GM19351 (cell line): ENCODE data around the gene TKTL1.
A peak's percentile ranks its signal among the peaks of the same experiment; 100 is the strongest.

Experiments used
- ATAC-seq: cut with Tn5 transposase; IDR thresholded peaks from one replicate; pipeline ENCODE4 v1.9.1; 2021; ENCODE audit warnings: mild to moderate bottlenecking, moderate library complexity; ENCODE audit not compliant: unreplicated experiment

The TKTL1 gene

GRCh38 chrX:154309041-154309775, 13.6 kb downstream of the TKTL1 start:
- ATAC-seq: no peak

GRCh38 chrX:154310616-154311536, 15.3 kb downstream of the TKTL1 start:
- ATAC-seq: no peak

GRCh38 chrX:154312116-154312515, 16.5 kb downstream of the TKTL1 start:
- no peak for ATAC-seq

- ATAC-seq: no peak
Measured at GRCh38 chrX:154313147-154313546, 17.6 kb downstream of the TKTL1 start.

- ATAC-seq: no peak
Measured at GRCh38 chrX:154315416-154315815, 19.8 kb downstream of the TKTL1 start.

- ATAC-seq: no peak
Measured at GRCh38 chrX:154317391-154317995, 21.9 kb downstream of the TKTL1 start.

- ATAC-seq: no peak
Measured at GRCh38 chrX:154320406-154320805, 24.8 kb downstream of the TKTL1 start.

GRCh38 chrX:154321152-154321551, 25.6 kb downstream of the TKTL1 start:
- ATAC-seq: no peak

GRCh38 chrX:154321594-154321993, 26.0 kb downstream of the TKTL1 start:
- no peak for ATAC-seq

GRCh38 chrX:154322890-154323289, 27.3 kb downstream of the TKTL1 start:
- no peak for ATAC-seq

- ATAC-seq: no peak
Measured at GRCh38 chrX:154323537-154323936, 27.9 kb downstream of the TKTL1 start.

- ATAC-seq: no peak
Measured at GRCh38 chrX:154325541-154325940, 29.9 kb downstream of the TKTL1 start.

GRCh38 chrX:154327038-154327820, 31.6 kb downstream of the TKTL1 start:
- no peak for ATAC-seq

- no peak for ATAC-seq
Measured at GRCh38 chrX:154328646-154329045, 33.1 kb downstream of the TKTL1 start.

GRCh38 chrX:154329294-154329693, 33.7 kb downstream of the TKTL1 start:
- ATAC-seq: no peak

GRCh38 chrX:154332561-154332960, 37.0 kb downstream of the TKTL1 start:
- no peak for ATAC-seq

GRCh38 chrX:154333116-154333515, 37.5 kb downstream of the TKTL1 start:
- ATAC-seq: no peak

GRCh38 chrX:154333837-154334271, 38.3 kb downstream of the TKTL1 start:
- peak; percentile 74 for ATAC-seq

GRCh38 chrX:154334496-154334895, 38.9 kb downstream of the TKTL1 start:
- no peak for ATAC-seq

- ATAC-seq: peak; percentile 65
Measured at GRCh38 chrX:154341399-154342298, 46.1 kb downstream of the TKTL1 start.
